ENCODE measurements around the gene TEX261.

Gene TEX261

DNA sequence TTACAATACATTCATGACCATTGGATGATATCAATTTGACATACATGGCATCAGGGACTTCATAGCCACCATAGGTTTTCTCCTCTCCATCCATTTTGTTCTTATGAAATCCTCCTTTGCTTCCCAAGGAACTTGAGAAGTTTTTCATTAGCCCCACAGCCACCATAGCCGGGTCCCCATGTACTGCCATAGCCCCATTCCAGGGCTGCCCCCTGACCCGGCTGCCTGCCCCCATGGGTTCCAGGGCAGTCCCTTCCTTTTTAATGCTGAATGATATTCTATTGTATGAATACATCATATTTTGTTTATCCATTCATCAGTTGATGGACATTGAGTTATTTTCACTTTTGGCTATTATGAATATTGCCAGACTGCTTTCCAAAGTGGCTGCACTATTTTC lies 38.5 kb downstream of the TEX261 start:
- no peak for DNase-seq

DNA sequence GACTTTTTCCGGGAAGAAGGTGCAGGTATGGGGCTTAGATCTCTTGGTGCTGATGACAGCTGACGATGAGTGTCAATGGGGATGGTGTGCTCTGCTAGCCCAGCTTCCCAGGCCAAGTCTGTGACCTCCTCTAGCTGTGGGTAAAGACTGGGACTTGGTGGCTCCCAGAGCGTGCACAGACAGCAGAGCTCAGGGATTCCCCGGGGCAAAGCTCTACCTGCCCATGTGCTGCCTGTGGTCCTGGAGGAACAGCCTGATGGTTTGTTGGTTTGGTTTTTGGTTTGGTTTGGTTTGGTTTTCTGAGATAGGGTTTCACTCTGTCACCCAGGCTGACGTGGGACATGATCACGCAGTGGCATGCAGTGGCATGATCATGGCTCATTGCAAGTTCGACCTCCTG lies 39.8 kb downstream of the TEX261 start:
- DNase-seq: no peak

DNA sequence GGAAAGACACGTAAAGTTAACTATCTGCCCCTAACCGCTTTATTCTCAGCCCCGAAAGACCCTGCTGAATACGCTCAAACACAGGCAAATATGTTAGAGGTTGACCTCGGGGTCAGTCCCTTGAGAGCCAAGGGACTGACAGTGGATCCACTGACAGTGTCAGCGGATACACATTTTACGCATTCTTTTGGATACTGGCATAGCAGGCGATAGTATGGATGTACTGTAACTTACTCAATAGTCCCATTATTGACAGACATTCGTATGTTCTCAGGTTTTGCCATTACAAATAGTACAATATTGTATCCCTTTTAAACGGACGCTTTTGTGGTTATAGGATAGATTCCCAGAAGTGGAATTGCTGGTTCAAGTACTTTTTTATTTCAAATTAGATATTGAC lies 45.6 kb downstream of the TEX261 start:
- DNase-seq: no peak

DNA sequence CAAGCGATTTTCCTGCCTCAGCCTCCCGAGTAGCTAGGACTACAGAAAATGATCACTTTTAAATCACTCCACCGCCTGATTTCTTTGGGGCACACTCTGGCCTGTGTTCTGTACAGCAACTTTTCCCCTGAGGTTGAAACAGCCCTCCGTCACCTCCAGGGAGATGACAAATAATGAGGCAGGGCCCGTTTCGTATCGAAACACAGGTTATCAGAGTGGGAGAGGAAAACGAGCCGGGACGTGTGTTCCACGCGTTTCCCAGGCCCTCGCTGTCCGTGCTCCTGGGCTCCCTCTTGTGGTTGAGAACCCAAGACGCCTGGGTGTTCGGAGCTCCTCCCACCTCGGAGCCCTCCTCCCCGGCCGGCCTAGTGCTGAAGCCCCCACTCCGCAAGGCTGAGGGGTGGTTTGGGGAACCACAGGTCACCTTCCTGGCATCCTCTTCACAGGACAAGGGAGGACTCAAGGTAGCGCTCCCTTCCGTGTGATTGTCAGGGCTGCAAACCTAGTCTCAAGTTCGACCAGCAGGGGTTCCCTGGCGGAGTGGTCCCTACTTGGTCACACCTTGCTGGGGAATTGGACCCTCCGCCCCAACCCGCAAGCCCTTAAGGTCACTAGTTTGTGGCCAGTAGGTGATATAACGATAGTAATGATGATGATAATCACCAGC lies 46.2 kb downstream of the TEX261 start:
- DNase-seq: peak; percentile 37

- DNase-seq: no peak
These were observed 47.0 kb downstream of the TEX261 start for GRCh38 chr2:70947556-70948184.

DNA sequence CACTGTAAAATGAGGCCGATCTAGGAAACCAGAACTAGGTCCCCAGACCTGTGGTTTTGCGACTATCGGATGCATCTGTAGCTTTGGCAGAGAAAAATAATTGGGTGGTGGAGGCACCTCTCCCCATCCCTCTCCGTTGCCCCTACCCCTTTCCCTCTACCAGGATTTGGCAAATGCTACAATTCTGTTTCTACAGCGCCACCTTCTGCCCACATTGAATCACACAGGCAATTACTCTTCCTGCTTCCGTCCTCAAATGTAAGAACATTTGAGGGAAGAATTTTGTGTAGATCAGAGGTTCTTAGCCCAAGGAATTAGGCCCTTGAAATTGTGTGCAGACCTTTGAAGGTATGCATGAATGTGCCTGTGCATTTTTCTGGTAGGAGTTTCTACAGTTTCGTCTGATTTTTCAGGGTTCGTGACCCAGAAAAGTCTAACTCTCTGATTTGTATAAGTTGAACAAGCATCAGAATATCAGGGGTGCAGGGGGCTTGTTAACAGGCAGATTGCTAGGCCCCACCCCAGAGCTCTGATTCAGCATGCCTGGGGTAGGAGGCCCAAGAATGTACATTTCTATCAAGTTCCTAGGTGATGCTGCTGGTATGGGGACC lies 47.7 kb downstream of the TEX261 start:
- peak; percentile 21 for DNase-seq

DNA sequence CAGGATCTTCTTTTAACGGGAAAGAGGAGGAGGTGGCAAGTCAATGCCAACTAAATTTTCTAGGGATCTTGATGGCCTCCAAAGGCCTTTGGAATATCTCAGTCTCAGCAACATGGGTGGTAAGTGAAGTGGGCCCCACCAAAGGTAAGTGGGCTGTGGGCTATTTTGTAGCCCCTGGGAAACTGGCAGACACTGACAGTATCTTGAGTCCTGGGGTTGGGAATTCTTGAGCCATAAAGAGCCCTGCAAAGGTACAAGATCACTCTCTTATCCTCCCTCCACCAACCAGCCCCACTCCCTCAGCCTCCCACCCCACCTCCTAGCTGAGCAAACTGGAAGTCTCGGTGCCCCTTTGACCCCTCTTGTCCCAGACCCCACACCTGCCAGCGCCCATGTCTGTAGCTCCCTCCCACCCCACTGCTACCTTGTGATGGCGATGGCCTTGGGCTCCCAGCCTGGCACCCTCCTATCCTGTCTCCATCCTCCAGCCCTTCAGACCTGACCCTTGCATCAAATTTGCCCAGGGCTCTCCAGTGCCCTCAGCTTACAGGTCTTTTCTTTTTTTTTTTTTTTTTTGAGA lies 50.5 kb downstream of the TEX261 start:
- DNase-seq: no peak

- DNase-seq: no peak
These were observed 51.3 kb downstream of the TEX261 start for GRCh38 chr2:70943205-70943871.

DNA sequence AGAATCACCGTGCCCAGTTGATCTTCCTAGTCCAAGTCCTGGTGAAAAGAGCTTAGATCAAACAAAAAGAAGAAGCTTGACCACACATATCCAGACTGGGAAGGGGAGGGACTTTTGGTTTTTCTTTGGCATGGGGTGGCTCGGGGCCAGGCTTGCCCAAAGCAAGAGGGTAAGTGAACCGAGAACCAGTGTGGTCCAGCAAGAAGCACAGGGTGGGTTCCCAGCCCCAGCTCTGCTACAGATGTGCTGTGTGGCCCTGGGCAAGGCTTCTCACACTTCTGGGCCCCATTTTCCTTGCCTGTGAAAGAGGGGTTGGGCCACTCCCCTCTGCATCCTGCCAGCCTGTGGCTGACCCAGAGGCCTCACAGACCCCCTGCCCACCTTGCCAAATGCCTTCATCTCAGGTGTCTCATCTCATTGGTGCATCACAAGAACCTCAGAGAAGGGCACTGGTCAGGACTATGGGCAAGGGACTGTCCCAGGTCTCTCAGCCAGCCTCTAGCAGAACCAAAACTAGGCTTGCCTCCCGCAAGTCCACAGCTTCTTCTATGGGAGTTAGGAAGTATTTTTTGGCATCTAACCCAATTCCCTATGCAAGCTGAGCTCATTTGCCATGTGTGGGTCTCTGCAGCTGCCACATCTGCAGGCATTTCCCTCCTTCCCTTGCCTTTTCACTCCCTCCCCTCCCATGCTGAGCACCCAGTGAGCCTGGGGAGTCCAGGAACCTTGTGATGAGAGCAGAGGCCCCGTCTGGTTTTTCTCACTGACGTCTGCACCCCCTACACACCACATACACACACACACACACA lies 52.1 kb downstream of the TEX261 start:
- DNase-seq: no peak

DNA sequence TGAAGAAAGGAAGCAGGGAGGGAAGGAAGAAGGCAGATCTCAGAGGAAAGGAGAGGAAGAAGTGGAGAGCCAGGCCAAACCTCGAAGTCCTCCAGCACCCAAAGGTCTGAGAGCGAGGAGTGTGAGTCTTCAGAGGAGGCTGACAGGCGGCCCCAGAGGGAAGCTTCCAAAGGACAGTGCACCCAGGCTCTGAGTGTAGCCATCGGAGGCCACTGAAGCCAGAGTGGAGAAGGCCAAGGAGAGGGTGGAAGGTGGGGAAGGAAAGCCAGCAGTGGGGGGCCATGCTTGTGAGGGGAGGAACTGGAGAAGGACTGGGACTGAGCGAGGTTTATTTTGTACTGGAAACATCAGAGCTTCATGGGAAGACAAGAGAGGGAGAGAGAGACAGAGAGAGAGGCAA lies 53.0 kb downstream of the TEX261 start:
- no peak for DNase-seq

DNA sequence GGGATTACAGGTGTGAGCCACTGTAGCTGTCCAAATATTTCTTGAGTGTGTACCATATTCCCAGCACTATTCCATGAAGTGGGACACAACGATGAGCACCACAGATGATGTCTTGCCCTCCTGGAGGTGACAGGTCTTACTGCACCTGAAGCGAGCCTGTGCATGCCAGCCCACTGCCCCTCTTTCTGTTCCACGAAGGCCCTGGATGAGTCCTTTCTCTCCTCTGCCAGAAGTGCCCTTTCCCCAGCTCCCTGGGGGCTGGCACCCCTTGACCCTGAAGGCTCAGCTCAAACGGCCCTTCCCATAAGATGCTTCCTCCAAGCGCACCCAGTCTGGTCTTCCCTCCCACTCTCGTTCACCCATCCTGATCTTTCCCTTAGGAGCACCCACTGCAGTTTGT lies 53.5 kb downstream of the TEX261 start:
- no peak for DNase-seq

- DNase-seq: no peak
These were observed 54.7 kb downstream of the TEX261 start for GRCh38 chr2:70939839-70940580.

- DNase-seq: no peak
These were observed 55.5 kb downstream of the TEX261 start for GRCh38 chr2:70939001-70939838.

DNA sequence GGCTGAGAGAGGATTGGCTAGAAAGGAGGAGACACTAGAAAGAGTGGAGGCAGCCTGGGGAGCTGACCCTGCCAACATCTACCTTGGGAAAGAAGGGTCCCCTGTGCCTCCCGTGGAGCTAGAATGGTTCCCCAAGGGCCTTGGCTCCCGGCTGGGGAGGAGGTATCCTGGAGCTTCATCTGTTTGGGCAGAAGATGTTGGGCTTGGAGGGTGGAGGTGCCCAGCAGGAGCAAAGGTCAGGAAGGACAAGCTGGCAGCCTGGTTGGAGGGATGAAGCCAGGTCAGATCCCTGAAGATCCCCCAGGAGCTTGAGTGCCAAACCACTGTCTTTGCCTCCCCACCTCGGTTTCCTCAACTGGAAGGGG lies 56.1 kb downstream of the TEX261 start:
- DNase-seq: no peak

- DNase-seq: no peak
These were observed 56.6 kb downstream of the TEX261 start for GRCh38 chr2:70937866-70938585.

DNA sequence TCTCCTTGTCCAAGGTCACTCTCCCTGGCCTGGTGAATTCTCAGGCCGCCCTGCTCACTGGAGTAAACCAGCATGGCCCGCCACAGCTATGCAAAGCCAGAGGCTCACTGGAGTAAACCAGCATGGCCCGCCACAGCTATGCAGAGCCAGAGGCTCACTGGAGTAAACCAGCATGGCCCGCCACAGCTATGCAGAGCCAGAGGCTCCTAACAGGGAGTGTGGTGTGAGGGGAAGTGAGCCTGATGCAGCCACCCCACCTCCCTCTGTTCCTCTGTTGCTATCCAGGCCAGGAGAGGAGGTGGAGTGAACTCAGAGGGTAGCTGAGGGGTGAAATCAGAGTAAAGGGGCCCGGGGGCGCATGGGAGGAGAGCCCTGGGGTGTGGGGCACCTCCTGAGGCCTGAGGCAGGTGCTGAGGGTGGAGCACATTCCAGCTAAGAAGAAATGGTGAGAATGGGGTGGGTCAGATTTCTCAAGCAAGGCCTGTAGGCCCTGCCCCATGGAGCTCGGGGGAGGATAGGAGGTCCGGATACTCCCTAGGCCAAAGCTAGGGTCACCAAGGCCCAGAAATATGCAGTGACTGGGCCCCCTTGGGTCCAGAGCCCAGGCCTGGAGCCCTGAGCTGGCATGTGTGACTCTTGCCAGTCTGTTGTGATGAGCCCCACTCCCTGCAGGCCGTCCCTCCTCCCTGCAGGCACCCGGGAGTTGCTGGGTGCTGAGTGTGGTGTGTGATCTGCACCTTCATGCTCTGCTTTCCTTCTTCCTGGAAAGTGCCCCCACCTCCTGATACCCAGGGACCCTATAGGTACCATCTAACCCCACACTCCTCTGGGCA lies 57.5 kb downstream of the TEX261 start:
- no peak for DNase-seq

- no peak for DNase-seq
These were observed 58.3 kb downstream of the TEX261 start for GRCh38 chr2:70936165-70936978.
